Colonic mucosa (tissue), 4 donors: Measurements from ENCODE around the gene ANO2. TPM values are rescaled to one million over a fixed set of nuclear protein-coding genes. Genes with fewer than 3 reads are reported as not detected.

Experiments used
- DNase-seq: peaks from one replicate; pipeline ENCODE4 v3.0.0-alpha.2; 2020
- H3K27ac ChIP-seq: fragments of 200-600 bp; one replicate; pipeline ENCODE4 v1.8.0; 2021
- H3K27me3 ChIP-seq: fragments of 200-600 bp; one replicate; pipeline ENCODE4 v1.8.0; 2021
- H3K36me3 ChIP-seq: fragments of 200-600 bp; one replicate; pipeline ENCODE4 v1.8.0; 2021
- H3K4me1 ChIP-seq: fragments of 200-600 bp; one replicate; pipeline ENCODE4 v1.8.0; 2021; ENCODE audit warnings: mild to moderate bottlenecking
- H3K4me3 ChIP-seq: fragments of 200-600 bp; one replicate; pipeline ENCODE4 v1.8.0; 2021
- H3K9ac ChIP-seq, 2 donors: one replicate each; pipeline ENCODE4 v1.7.0; 2013; ENCODE audit warnings: control low read depth in 2 of 2, low read depth in 2 of 2, low read length in 2 of 2
- H3K9me3 ChIP-seq: fragments of 200-600 bp; one replicate; pipeline ENCODE4 v1.8.0; 2021
- intact Hi-C: fragments of 100-400 bp; cut with DNase I; formaldehyde crosslinking; loops from one replicate; pipeline ENCODE4 v1.14.1; 2022
- total RNA-seq, 2 donors: library from RNA; stranded (reverse); fragmentation: NEBNext Ultra II Directional in 1 of 2; extraction: Animal tissue kit (Norgen Biotek cat#: 25700) in 1 of 2; gene quantifications; one replicate each; pipeline ENCODE4 v1.2.1, GENCODE V29; 2021
- TF ChIP-seq, protein P1 (sequence below): fragments of 200-600 bp; IDR thresholded peaks from one replicate; pipeline ENCODE4 v1.8.0; 2022; ENCODE audit warnings: antibody characterized with exemption, mild to moderate bottlenecking
- donor health status: healthy.
- donor health status: DM: no; HTN: no; CAD: no.
- donor health status: DM: no; HTN: no; CAD: no.

The ANO2 gene
- total RNA-seq, 2 donors from 2014 or later = 1.1 to 2.2 TPM

DNA sequence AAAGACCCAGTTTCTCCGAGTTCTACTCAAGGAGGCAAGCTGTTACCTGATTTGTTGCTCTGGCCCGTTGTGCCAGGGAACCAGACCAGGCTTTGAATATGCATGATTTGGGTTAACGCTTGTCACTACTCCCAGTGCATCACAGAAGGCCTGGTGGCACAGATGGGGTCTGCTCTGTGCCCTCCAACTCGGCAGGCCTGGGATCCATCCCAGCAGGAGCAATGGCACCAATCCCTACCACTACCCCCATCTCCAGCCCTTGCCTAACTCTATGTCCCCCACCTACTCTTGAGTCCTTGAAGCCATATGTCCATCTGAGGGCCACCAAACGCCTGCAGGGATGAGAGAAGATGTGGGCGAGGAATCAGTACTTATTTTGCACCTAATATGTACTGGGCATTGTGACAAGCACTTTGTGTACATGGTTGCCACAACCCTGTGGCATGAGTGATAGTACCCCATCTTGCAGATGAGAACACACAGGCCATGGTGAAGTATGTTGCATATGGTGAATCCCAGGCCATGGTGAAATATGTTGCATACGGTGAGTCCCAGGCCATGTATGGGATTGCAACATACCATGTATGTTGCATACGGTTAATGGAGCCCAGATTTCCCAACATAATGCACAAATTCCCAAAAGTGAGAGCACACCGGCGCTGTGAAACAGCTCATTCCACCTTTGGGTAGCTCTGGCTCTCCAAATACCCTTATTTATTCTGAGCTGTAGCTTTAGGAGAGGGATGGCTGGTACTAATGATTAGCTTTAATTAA is 410.4 kb downstream of the ANO2 start:
- Histone ChIP-seq H3K9ac (no peak overlapping the region), H3K4me1 (no peaks in the 10 kb centered on the region), H3K9me3 (no peaks in the 10 kb centered on the region), H3K36me3 (no peaks in the 10 kb centered on the region), H3K27ac (no peak overlapping the region), H3K4me3 (no peak overlapping the region), H3K27me3 (no peaks in the 10 kb centered on the region)
- intact Hi-C loops = no loop called here
- TF ChIP-seq, protein P1, sequence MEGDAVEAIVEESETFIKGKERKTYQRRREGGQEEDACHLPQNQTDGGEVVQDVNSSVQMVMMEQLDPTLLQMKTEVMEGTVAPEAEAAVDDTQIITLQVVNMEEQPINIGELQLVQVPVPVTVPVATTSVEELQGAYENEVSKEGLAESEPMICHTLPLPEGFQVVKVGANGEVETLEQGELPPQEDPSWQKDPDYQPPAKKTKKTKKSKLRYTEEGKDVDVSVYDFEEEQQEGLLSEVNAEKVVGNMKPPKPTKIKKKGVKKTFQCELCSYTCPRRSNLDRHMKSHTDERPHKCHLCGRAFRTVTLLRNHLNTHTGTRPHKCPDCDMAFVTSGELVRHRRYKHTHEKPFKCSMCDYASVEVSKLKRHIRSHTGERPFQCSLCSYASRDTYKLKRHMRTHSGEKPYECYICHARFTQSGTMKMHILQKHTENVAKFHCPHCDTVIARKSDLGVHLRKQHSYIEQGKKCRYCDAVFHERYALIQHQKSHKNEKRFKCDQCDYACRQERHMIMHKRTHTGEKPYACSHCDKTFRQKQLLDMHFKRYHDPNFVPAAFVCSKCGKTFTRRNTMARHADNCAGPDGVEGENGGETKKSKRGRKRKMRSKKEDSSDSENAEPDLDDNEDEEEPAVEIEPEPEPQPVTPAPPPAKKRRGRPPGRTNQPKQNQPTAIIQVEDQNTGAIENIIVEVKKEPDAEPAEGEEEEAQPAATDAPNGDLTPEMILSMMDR = no peak
- no peak for DNase-seq

DNA sequence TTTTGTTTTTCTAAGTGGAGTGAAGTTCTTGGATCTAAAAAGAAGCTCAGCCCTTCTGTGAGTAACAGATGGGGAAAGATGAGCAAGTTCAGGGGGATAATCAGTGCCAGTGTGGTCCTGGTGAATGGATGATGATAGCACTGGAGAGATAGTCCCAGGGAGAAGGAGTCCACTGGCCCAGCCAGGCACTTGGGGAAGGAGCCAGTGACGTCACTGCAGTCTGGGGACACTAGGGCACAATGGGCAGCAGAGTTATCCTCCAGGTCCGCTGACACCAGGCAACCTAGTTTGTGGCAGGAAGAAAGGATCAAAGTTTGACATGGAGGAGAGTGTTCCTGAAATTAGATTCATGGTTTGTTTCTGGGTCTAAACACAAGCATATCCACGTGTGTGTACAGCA is 411.7 kb downstream of the ANO2 start:
- H3K4me3 ChIP-seq = no peak overlapping the region
- no peaks in the 10 kb centered on the region for H3K27me3 ChIP-seq
- H3K4me1 ChIP-seq = no peaks in the 10 kb centered on the region
- no peak for DNase-seq
- no peaks in the 10 kb centered on the region for H3K36me3 ChIP-seq
- no peaks in the 10 kb centered on the region for H3K9me3 ChIP-seq
- H3K27ac ChIP-seq = no peak overlapping the region
- TF ChIP-seq, protein P1 = no peak
- intact Hi-C loops = no loop called here
- H3K9ac ChIP-seq = no peak overlapping the region

DNA sequence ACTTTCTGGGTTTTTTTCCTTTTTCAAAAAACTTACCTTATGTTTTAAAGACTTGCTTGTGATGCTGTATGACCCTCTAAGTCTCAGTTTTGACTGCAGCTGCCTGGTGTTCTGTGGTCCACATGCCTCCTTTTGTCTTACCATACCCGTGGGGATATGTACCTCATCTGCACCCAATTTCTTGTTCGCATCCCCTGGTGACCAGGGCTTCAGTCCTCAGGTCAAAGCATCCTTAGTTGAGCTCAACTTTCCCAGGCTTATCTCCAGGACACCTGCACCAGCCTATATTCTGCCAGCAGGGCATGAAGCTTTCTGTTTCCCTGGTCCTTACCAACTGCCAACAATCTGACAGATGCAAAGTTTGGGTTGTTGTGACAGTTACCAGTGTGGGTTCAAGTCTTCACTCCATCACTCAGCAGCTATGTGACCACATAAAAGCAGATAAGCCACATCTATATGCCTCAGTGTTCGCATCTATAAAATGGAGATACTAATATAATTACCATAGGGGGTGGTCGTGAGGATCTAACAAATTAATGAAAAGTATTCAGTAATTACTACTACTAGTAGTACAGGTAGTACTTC is 419.2 kb downstream of the ANO2 start:
- intact Hi-C loops = no loop called here
- H3K9ac ChIP-seq = no peak overlapping the region
- H3K9me3 ChIP-seq = no peaks in the 10 kb centered on the region

DNA sequence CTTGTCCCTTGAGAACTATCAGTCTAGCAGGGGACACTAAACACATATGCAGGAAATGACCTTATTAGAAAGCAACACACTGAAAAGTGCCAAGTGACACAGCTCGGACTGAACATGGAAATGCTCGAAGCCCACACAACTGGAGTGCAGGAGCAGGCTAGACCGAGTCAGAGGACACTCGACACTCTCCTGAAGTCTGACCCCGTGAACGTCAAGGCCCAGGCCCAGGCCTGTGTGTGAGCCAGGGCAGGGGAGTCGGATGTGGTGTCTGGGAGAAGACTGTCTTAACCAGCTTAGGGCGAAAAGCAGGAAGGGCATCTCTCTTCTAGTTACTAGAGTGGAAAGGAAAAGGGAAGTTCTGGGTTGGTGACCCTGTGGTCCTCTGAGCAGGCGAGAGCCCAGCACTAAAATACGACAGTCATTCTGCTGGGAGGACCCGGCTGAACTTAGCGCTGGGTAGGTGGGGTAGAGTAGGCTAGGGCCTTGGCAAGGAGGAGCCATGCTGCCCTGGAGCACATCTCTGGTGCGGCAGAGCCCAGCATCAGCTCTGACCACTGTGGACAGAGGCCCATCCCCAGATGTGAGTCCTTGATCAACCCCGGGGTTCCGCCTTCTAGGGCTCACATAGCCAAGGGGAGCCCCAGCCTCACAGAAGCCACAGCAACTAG is 420.2 kb downstream of the ANO2 start:
- no peak overlapping the region for H3K9ac ChIP-seq
- DNase-seq = no peak
- no peak overlapping the region for H3K4me3 ChIP-seq
- TF ChIP-seq, protein P1 = no peak
- no peak overlapping the region for H3K27ac ChIP-seq
- intact Hi-C loops = no loop called here
- no peaks in the 10 kb centered on the region for H3K36me3 ChIP-seq
- no peaks in the 10 kb centered on the region for H3K4me1 ChIP-seq
- H3K27me3 ChIP-seq = no peaks in the 10 kb centered on the region
- no peaks in the 10 kb centered on the region for H3K9me3 ChIP-seq

More for the DNA sequence above, 419.2 kb downstream of the ANO2 start:
- H3K4me1 ChIP-seq = no peaks in the 10 kb centered on the region
- TF ChIP-seq, protein P1 = no peak
- no peaks in the 10 kb centered on the region for H3K36me3 ChIP-seq
- H3K27ac ChIP-seq = no peak overlapping the region
- no peaks in the 10 kb centered on the region for H3K27me3 ChIP-seq
- no peak for DNase-seq
- no peak overlapping the region for H3K4me3 ChIP-seq

DNA sequence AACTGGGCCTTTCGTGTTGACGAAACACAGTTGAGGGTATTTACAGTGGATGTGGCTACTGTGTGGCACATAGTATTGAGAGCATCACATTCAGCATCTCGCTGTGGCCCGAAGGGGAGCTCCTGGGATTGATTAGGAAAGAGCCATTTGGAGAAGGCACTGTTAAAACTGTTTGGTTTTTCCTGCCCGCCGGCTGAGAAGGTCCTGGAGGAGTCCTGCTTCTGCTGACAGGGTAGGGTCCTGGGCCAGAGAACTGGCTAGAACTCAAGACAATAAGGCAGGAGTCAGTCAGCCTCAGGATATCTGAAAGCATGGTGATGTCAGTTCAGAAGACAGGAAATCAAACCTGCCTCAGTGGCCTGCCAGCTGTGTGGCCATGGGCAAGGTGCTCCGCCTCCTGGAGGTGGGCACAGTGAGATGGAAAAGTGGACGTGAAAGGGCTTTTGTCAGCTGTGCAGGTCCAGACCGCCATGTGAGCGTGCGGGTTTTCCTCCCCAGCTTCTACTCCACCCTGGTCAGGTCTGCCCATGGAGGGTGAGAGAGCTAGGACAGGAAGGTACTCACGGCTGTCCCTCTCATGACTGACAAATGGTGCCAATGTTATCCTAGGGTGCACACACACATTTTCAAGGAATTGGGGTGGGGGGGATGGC is 420.8 kb downstream of the ANO2 start:
- no peak overlapping the region for H3K27ac ChIP-seq
- TF ChIP-seq, protein P1 = no peak
- H3K9me3 ChIP-seq = no peaks in the 10 kb centered on the region
- H3K9ac ChIP-seq = no peak overlapping the region
- H3K36me3 ChIP-seq = no peaks in the 10 kb centered on the region
- H3K4me3 ChIP-seq = no peak overlapping the region
- DNase-seq = peak; percentile 13
- intact Hi-C loops = no loop called here
- no peaks in the 10 kb centered on the region for H3K27me3 ChIP-seq
- no peaks in the 10 kb centered on the region for H3K4me1 ChIP-seq
